ENCODE data around the gene TAF1.
"Not testable (repeated sequence)": the region's sequence is repeated elsewhere in the genome, so short reads cannot be mapped to it uniquely, and the experiment has no call there.

TAF1 gene

DNA sequence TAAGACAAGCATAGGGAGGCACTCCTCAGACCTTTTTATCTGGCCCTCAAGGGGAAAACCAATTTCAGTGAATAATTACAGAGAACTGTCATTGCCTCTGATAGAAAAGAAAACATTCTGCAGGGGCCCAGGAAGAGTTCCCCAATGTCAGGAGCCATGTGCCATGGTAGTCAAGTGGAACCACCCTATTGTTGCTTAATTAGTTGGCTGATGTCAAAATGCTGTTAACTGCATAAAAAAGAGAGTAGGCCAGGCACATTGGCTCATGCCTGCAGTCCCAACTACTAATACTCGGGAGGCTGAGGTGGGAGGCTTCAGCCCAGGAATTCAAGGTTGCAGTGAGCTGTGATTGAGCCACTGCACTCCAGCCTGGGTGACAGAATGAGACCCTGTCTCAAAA is 138.2 kb downstream of the TAF1 start:
- H3K4me2 ChIP-seq (ENCODE audit: low read depth, low read length, poor library complexity, severe bottlenecking), result no peak overlapping the region
- no peak overlapping the region for H3K9ac ChIP-seq (ENCODE audit: low read length)
- TF ChIP-seq, protein P1, sequence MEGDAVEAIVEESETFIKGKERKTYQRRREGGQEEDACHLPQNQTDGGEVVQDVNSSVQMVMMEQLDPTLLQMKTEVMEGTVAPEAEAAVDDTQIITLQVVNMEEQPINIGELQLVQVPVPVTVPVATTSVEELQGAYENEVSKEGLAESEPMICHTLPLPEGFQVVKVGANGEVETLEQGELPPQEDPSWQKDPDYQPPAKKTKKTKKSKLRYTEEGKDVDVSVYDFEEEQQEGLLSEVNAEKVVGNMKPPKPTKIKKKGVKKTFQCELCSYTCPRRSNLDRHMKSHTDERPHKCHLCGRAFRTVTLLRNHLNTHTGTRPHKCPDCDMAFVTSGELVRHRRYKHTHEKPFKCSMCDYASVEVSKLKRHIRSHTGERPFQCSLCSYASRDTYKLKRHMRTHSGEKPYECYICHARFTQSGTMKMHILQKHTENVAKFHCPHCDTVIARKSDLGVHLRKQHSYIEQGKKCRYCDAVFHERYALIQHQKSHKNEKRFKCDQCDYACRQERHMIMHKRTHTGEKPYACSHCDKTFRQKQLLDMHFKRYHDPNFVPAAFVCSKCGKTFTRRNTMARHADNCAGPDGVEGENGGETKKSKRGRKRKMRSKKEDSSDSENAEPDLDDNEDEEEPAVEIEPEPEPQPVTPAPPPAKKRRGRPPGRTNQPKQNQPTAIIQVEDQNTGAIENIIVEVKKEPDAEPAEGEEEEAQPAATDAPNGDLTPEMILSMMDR (IDR thresholded peaks at IDR 0.05; ENCODE audit: insufficient read depth, low read length, poor library complexity, severe bottlenecking), result no peak
- TF ChIP-seq EZH2phosphoT487 (conservative IDR thresholded peaks at IDR 0.05; ENCODE audit: low read length), result no peak
- H3K4me3 ChIP-seq (ENCODE audit: insufficient read depth, low read length, poor library complexity, severe bottlenecking), result no peak overlapping the region
- no peak overlapping the region for H3K27ac ChIP-seq (ENCODE audit: low read depth, low read length)
- no peaks in the 10 kb centered on the region for H3K79me2 ChIP-seq (ENCODE audit: insufficient read depth, low read length)
- no peaks in the 10 kb centered on the region for H3K9me2 ChIP-seq (replicated peaks; ENCODE audit: insufficient read depth, low read length)
- H2AFZ ChIP-seq (ENCODE audit: low read depth, low read length, severe bottlenecking), result no peak overlapping the region
- no peaks in the 10 kb centered on the region for H4K20me1 ChIP-seq (ENCODE audit: low read depth, low read length)
- no peaks in the 10 kb centered on the region for H3F3A ChIP-seq (ENCODE audit: insufficient read depth)
- no peaks in the 10 kb centered on the region for H3K9me3 ChIP-seq (ENCODE audit: insufficient read depth, low read length)
- H3K27me3 ChIP-seq (ENCODE audit: low read length), result no peaks in the 10 kb centered on the region
- H3K36me3 ChIP-seq (ENCODE audit: low read length), result no peaks in the 10 kb centered on the region

DNA sequence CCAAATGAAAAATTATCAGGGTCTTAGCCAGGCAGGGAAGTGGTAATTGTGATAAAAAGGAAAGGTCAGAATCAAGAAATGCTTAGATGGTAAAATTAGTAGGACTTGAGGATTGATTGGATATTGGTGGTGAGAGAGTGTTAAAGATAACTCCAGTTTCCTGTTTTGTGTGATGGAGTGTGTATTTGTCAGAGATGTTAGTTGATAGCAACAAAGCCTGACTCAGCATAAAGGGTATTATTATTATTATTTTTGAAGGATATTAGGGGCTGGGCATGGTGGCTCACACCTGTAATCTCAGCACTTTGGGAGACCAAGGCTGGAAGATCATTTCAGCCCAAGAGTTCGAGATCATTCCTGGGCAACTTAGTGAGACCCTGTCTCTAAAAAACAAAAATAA is 143.1 kb downstream of the TAF1 start:
- Histone ChIP-seq H3K36me3 (ENCODE audit: low read length) (no peaks in the 10 kb centered on the region), H3K79me2 (ENCODE audit: insufficient read depth, low read length) (no peaks in the 10 kb centered on the region), H3K9ac (ENCODE audit: low read length) (no peak overlapping the region), H3K9me2 (replicated peaks; ENCODE audit: insufficient read depth, low read length) (no peaks in the 10 kb centered on the region), H3K4me2 (ENCODE audit: low read depth, low read length, poor library complexity, severe bottlenecking) (no peak overlapping the region), H3F3A (ENCODE audit: insufficient read depth) (no peaks in the 10 kb centered on the region), H3K27me3 (ENCODE audit: low read length) (no peaks in the 10 kb centered on the region), H3K9me3 (ENCODE audit: insufficient read depth, low read length) (no peaks in the 10 kb centered on the region), H4K20me1 (ENCODE audit: low read depth, low read length) (no peaks in the 10 kb centered on the region), H3K4me3 (ENCODE audit: insufficient read depth, low read length, poor library complexity, severe bottlenecking) (no peak overlapping the region), H3K27ac (ENCODE audit: low read depth, low read length) (no peak overlapping the region), H2AFZ (ENCODE audit: low read depth, low read length, severe bottlenecking) (no peak overlapping the region)
- TF ChIP-seq, protein P1 (IDR thresholded peaks at IDR 0.05; ENCODE audit: insufficient read depth, low read length, poor library complexity, severe bottlenecking), result no peak
- no peak for TF ChIP-seq EZH2phosphoT487 (conservative IDR thresholded peaks at IDR 0.05; ENCODE audit: low read length)

DNA sequence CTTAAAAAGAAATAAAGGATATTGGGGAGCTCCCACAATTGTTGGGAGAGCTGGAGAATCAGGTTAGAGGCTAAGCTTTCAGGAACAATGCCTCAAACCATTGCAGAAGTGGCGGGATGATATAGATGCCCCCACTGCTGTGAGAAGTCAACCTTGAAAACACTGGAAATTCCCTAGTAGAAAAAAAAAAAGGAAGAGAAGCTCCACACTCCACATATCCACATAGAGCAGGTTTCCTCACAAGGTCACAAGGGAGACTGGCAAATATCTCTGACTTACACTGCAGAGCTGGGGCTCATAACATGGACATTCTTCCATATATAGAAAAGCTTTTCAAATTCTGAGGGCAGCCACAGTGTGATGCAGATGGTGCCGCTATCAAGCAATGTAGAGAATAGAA is 144.0 kb downstream of the TAF1 start:
- Histone ChIP-seq H3K79me2 (ENCODE audit: insufficient read depth, low read length) (no peaks in the 10 kb centered on the region), H3K9me3 (ENCODE audit: insufficient read depth, low read length) (no peaks in the 10 kb centered on the region), H3K36me3 (ENCODE audit: low read length) (no peaks in the 10 kb centered on the region), H3K4me2 (ENCODE audit: low read depth, low read length, poor library complexity, severe bottlenecking) (no peak overlapping the region), H2AFZ (ENCODE audit: low read depth, low read length, severe bottlenecking) (no peak overlapping the region), H3K9me2 (replicated peaks; ENCODE audit: insufficient read depth, low read length) (no peaks in the 10 kb centered on the region), H3K4me3 (ENCODE audit: insufficient read depth, low read length, poor library complexity, severe bottlenecking) (no peak overlapping the region), H3K27me3 (ENCODE audit: low read length) (no peaks in the 10 kb centered on the region), H4K20me1 (ENCODE audit: low read depth, low read length) (no peaks in the 10 kb centered on the region), H3K9ac (ENCODE audit: low read length) (no peak overlapping the region), H3K27ac (ENCODE audit: low read depth, low read length) (no peak overlapping the region), H3F3A (ENCODE audit: insufficient read depth) (no peaks in the 10 kb centered on the region)
- TF ChIP-seq, protein P1 (IDR thresholded peaks at IDR 0.05; ENCODE audit: insufficient read depth, low read length, poor library complexity, severe bottlenecking), result no peak
- no peak for TF ChIP-seq EZH2phosphoT487 (conservative IDR thresholded peaks at IDR 0.05; ENCODE audit: low read length)

DNA sequence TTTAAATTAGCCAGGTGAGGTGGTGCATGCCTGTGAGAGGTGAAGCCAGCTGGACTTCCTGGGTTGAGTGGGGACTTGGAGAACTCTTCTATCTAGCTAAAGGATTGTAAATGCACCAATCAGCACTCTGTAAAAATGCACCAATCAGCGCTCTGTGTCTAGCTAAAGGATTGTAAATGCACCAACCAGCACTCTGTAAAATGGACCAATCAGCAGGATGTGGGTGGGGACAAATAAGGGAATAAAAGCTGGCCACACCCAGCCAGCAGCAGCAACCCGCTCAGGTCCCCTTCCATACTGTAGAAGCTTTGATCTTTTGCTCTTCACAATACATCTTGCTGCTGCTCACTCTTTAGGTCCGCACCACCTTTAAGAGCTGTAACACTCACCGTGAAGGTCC is 147.6 kb downstream of the TAF1 start:
- H3K4me3 ChIP-seq (ENCODE audit: insufficient read depth, low read length, poor library complexity, severe bottlenecking); H3F3A ChIP-seq (ENCODE audit: insufficient read depth); H3K36me3 ChIP-seq (ENCODE audit: low read length); H3K27me3 ChIP-seq (ENCODE audit: low read length); H3K27ac ChIP-seq (ENCODE audit: low read depth, low read length); H2AFZ ChIP-seq (ENCODE audit: low read depth, low read length, severe bottlenecking); H3K9me3 ChIP-seq (ENCODE audit: insufficient read depth, low read length); H3K79me2 ChIP-seq (ENCODE audit: insufficient read depth, low read length); H3K4me2 ChIP-seq (ENCODE audit: low read depth, low read length, poor library complexity, severe bottlenecking); H3K9me2 ChIP-seq (replicated peaks; ENCODE audit: insufficient read depth, low read length); H4K20me1 ChIP-seq (ENCODE audit: low read depth, low read length); H3K9ac ChIP-seq (ENCODE audit: low read length): not testable (repeated sequence)
